ENCODE measurements around the gene EIF2B4. TPM values are rescaled to one million over a fixed set of nuclear protein-coding genes. Genes with fewer than 3 reads are reported as not detected.
"Not testable (repeated sequence)": the region's sequence is repeated elsewhere in the genome, so short reads cannot be mapped to it uniquely, and the experiment has no call there.

The EIF2B4 gene
- total RNA-seq, 4 donors from 2014 or later = 43.3 to 69.0 (median 59.8) TPM

- Histone ChIP-seq H3K27ac (peak within 1 kb of the TSS; percentile 88 to 97 (median 96)), H3K9me3 (no peaks in the 10 kb centered on the region), H3K4me1 (peaks cover 0 to 28% (median 15%) of the 10 kb centered on the region in 4 donors), H3K27me3 (no peaks in the 10 kb centered on the region), H3K4me3 (peak within 1 kb of the TSS; percentile 59 to 85 (median 74)), H3K36me3 (peaks cover 0 to 23% (median 0%) of the 10 kb centered on the region in 3 donors)
- WGBS, 2 donors = 0% methylated on average over 25 to 38 of the region's 39 CpGs
- TF ChIP-seq CTCF (IDR thresholded peaks at IDR 0.05) (peak in 1 of 5 experiments; percentile 21), EP300 (IDR thresholded peaks at IDR 0.05) (peak in 1 of 2 donors; percentile 95), POLR2A (IDR thresholded peaks at IDR 0.05) (peak; percentile 42 to 87)
- DNase-seq (ENCODE audit: low spot score in 2 of 2) = peak; percentile 77 to 87
These were observed 47.2 kb downstream of the EIF2B4 start, which contains the start of gene MPV17 for GRCh38 chr2:27322766-27323595. TSS of gene MPV17 (minus strand) at chr2:27323097. CDS start at chr2:27322517, 580 bp downstream.

GRCh38 chr2:27322301-27322765, 47.8 kb downstream of the EIF2B4 start:
- Histone ChIP-seq H3K27ac (peak overlapping the region; percentile 88 to 97 (median 96)), H3K36me3 (peaks cover 0 to 22% (median 0%) of the 10 kb centered on the region in 3 donors), H3K4me3 (peak overlapping the region; percentile 59 to 85 (median 74)), H3K27me3 (no peaks in the 10 kb centered on the region), H3K9me3 (no peaks in the 10 kb centered on the region), H3K4me1 (peaks cover 0 to 28% (median 15%) of the 10 kb centered on the region in 4 donors)
- no peak for TF ChIP-seq EP300 (IDR thresholded peaks at IDR 0.05)
- TF ChIP-seq POLR2A (IDR thresholded peaks at IDR 0.05) = no peak
- WGBS, 2 donors = 3 to 8% methylated on average over 7 to 10 of the region's 10 CpGs
- DNase-seq (ENCODE audit: low spot score in 2 of 2) = no peak

GRCh38 chr2:27320958-27321543, 49.1 kb downstream of the EIF2B4 start:
- Histone ChIP-seq H3K9me3 (no peaks in the 10 kb centered on the region), H3K27ac (no peak overlapping the region)
- peak; percentile 33 to 49 for DNase-seq (ENCODE audit: low spot score in 2 of 2)

GRCh38 chr2:27319839-27320238, 50.3 kb downstream of the EIF2B4 start:
- not testable (repeated sequence) for H3K27ac ChIP-seq; DNase-seq (ENCODE audit: low spot score in 2 of 2); H3K9me3 ChIP-seq; H3K27me3 ChIP-seq; H3K4me3 ChIP-seq
- Histone ChIP-seq H3K4me1 (peaks cover 0 to 28% (median 15%) of the 10 kb centered on the region in 4 donors), H3K36me3 (peaks cover 0 to 31% (median 0%) of the 10 kb centered on the region in 3 donors)
- 91 to 95% methylated on average over 15 of the region's 15 CpGs for WGBS, 2 donors

More at GRCh38 chr2:27320958-27321543, 49.1 kb downstream of the EIF2B4 start:
- peak in 1 of 2 donors; percentile 50 for TF ChIP-seq EP300 (IDR thresholded peaks at IDR 0.05)
- TF ChIP-seq POLR2A (IDR thresholded peaks at IDR 0.05) = no peak
- peak in 1 of 5 experiments; percentile 21 for TF ChIP-seq CTCF (IDR thresholded peaks at IDR 0.05)
- Histone ChIP-seq H3K4me3 (no peak overlapping the region), H3K27me3 (no peaks in the 10 kb centered on the region), H3K36me3 (peaks cover 0 to 22% (median 0%) of the 10 kb centered on the region in 3 donors), H3K4me1 (peaks cover 0 to 28% (median 15%) of the 10 kb centered on the region in 4 donors)
- WGBS, 2 donors = 64 to 65% methylated on average over 8 of the region's 8 CpGs

- H3K4me1 ChIP-seq = peaks cover 0 to 9% (median 5%) of the 10 kb centered on the region in 4 donors
- DNase-seq (ENCODE audit: low spot score in 2 of 2) = no peak
- H3K4me3 ChIP-seq = no peak overlapping the region
- H3K27ac ChIP-seq = no peak overlapping the region
- TF ChIP-seq POLR2A (IDR thresholded peaks at IDR 0.05) = no peak
- no peak for TF ChIP-seq CTCF (IDR thresholded peaks at IDR 0.05)
- TF ChIP-seq EP300 (IDR thresholded peaks at IDR 0.05) = no peak
- no peaks in the 10 kb centered on the region for H3K9me3 ChIP-seq
- WGBS, 2 donors = 80 to 86% methylated on average over 12 of the region's 12 CpGs
- H3K36me3 ChIP-seq = peaks cover 0 to 48% (median 0%) of the 10 kb centered on the region in 3 donors
- H3K27me3 ChIP-seq = no peaks in the 10 kb centered on the region
These were observed 53.3 kb downstream of the EIF2B4 start for GRCh38 chr2:27316655-27317412.

Measured in tibial nerve (tissue), 4 donors.